Measurements from ENCODE around the gene SFPQ. TPM values are rescaled to one million over a fixed set of nuclear protein-coding genes. Genes with fewer than 3 reads are reported as not detected.

SFPQ gene
- total RNA-seq, 1 experiment from 2014 or later, result 573 TPM

DNA sequence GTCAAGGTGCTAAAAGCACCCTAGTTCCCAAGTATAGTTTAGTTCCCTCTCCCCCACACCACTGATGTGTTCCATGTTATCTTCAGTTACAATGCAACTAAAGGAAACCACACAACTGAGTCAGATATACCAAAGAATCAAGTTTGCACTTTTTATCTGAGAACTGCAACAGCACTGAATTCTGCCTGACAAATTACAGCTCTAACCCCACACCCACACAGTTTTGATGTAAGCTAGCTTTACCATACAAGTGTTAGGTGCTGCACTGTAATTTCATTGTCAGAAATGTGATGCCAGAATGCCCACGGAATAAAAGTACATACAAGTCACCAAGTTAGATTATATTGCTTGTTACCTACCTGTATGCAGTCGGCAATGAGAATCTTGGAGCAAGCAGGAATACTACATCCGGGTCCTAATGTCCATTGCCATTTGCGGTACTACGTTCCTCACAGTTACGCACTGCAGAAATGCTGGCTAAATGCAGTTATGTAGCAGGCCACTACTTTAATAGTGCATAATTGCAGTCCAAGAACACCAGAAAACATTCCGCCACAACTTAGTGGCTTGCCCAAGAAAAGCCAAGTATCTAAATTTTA lies 12.1 kb downstream of the SFPQ start:
- Histone ChIP-seq H3K27ac (ENCODE audit: insufficient read length, low read depth, low read length) (no peak overlapping the region), H3K79me1 (ENCODE audit: insufficient read depth, low read depth, low read length, poor library complexity, severe bottlenecking) (no peaks in the 10 kb centered on the region), H2BK20ac (ENCODE audit: low read depth, low read length, poor library complexity, severe bottlenecking) (no peak overlapping the region), H2AK5ac (ENCODE audit: insufficient read length, low read length) (no peak overlapping the region), H3K23ac (ENCODE audit: insufficient read length, low read depth, low read length) (no peak overlapping the region), H3K18ac (ENCODE audit: insufficient read length, low read depth, low read length) (no peak overlapping the region), H4K5ac (ENCODE audit: insufficient read length, low read depth, low read length) (no peak overlapping the region), H2AFZ (ENCODE audit: low read length) (no peak overlapping the region), H3K27me3 (ENCODE audit: insufficient read depth, low read length) (no peaks in the 10 kb centered on the region), H2BK5ac (ENCODE audit: insufficient read length, low read length) (no peak overlapping the region), H2BK15ac (ENCODE audit: low read depth, low read length) (no peak overlapping the region), H3K23me2 (ENCODE audit: insufficient read length, low read depth, low read length, poor library complexity, severe bottlenecking) (no peaks in the 10 kb centered on the region), H3T11ph (ENCODE audit: low read length) (no peak overlapping the region), H4K20me1 (ENCODE audit: control insufficient read depth, insufficient read depth, insufficient read length) (no peaks in the 10 kb centered on the region), H3K9me3 (ENCODE audit: control insufficient read depth, low read depth, low read length) (no peaks in the 10 kb centered on the region), H2BK120ac (ENCODE audit: low read depth, low read length, poor library complexity, severe bottlenecking) (no peak overlapping the region), H3K14ac (ENCODE audit: insufficient read depth, low read length) (no peak overlapping the region), H4K8ac (replicated peaks; ENCODE audit: insufficient read length, low read depth, low read length) (no peak overlapping the region), H3K9ac (ENCODE audit: extremely low read depth, insufficient read length, low read length) (no peak overlapping the region), H3K56ac (ENCODE audit: insufficient read length, low read depth, low read length) (no peak overlapping the region), H3K4me2 (ENCODE audit: insufficient read depth, insufficient read length, low read length) (no peak overlapping the region), H2BK12ac (ENCODE audit: insufficient read length, low read depth, low read length) (no peak overlapping the region), H3K4ac (ENCODE audit: low read depth, low read length) (no peak overlapping the region), H4K91ac (ENCODE audit: insufficient read length, low read depth, low read length) (no peak overlapping the region), H3K4me1 (ENCODE audit: insufficient read depth, low read length) (no peaks in the 10 kb centered on the region), H3K79me2 (ENCODE audit: insufficient read depth, low read length) (peaks cover 5% of the 10 kb centered on the region)
- no CpG with 5 or more reads among the region's 7 CpGs for WGBS (ENCODE audit: extremely low coverage, insufficient read length, low lambda C conversion rate)
- DNase-seq, result no peak
- Mint-ChIP-seq H3K27me3 (ENCODE audit: low read depth) (no peaks in the 10 kb centered on the region; the same call in 1 of the 2 replicates), H3K9me3 (no peaks in the 10 kb centered on the region), H3K36me3 (ENCODE audit: insufficient read depth in 1 of 3, low read depth in 3 of 3) (peaks cover 75 to 100% (median 98%) of the 10 kb centered on the region in 3 experiments; a peak in 6 of 7 replicates), H3K4me3 (no peak overlapping the region), H3K27ac (peak overlapping the region in 1 of 3 experiments; percentile 30; a peak in 1 of 7 replicates), H3K4me1 (peaks cover 37 to 42% of the 10 kb centered on the region in 2 experiments)
- TF ChIP-seq, protein P1, sequence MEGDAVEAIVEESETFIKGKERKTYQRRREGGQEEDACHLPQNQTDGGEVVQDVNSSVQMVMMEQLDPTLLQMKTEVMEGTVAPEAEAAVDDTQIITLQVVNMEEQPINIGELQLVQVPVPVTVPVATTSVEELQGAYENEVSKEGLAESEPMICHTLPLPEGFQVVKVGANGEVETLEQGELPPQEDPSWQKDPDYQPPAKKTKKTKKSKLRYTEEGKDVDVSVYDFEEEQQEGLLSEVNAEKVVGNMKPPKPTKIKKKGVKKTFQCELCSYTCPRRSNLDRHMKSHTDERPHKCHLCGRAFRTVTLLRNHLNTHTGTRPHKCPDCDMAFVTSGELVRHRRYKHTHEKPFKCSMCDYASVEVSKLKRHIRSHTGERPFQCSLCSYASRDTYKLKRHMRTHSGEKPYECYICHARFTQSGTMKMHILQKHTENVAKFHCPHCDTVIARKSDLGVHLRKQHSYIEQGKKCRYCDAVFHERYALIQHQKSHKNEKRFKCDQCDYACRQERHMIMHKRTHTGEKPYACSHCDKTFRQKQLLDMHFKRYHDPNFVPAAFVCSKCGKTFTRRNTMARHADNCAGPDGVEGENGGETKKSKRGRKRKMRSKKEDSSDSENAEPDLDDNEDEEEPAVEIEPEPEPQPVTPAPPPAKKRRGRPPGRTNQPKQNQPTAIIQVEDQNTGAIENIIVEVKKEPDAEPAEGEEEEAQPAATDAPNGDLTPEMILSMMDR (conservative IDR thresholded peaks at IDR 0.05), result no peak

Data from H9 (cell line).